Measurements from ENCODE around the gene TLNRD1. TPM values are rescaled to one million over a fixed set of nuclear protein-coding genes. Genes with fewer than 3 reads are reported as not detected.

Gene TLNRD1
- total RNA-seq, 1 experiment from 2014 or later = 24.7 TPM

GRCh38 chr15:81001152-81002008 lies 657 bp downstream of the TLNRD1 start:
- TF ChIP-seq POLR2AphosphoS5 (IDR thresholded peaks at IDR 0.05; ENCODE audit: low read depth, low read length) = no peak; the same call in 1 of the 2 replicates
- no peak for TF ChIP-seq SIN3A (IDR thresholded peaks at IDR 0.05; ENCODE audit: borderline replicate concordance, insufficient read depth, low read depth, low read length)
- TF ChIP-seq, protein P1, sequence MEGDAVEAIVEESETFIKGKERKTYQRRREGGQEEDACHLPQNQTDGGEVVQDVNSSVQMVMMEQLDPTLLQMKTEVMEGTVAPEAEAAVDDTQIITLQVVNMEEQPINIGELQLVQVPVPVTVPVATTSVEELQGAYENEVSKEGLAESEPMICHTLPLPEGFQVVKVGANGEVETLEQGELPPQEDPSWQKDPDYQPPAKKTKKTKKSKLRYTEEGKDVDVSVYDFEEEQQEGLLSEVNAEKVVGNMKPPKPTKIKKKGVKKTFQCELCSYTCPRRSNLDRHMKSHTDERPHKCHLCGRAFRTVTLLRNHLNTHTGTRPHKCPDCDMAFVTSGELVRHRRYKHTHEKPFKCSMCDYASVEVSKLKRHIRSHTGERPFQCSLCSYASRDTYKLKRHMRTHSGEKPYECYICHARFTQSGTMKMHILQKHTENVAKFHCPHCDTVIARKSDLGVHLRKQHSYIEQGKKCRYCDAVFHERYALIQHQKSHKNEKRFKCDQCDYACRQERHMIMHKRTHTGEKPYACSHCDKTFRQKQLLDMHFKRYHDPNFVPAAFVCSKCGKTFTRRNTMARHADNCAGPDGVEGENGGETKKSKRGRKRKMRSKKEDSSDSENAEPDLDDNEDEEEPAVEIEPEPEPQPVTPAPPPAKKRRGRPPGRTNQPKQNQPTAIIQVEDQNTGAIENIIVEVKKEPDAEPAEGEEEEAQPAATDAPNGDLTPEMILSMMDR (IDR thresholded peaks at IDR 0.05) = no peak
- no peak for TF ChIP-seq REST (IDR thresholded peaks at IDR 0.05; ENCODE audit: insufficient read depth in 1 of 2, low read depth in 2 of 2, low read length in 1 of 2)
- TF ChIP-seq TCF7L2 (IDR thresholded peaks at IDR 0.05; ENCODE audit: low read depth, low read length) = no peak
- H3K27ac ChIP-seq (ENCODE audit: low read length) = peak overlapping the region; percentile 96
- BruUV-seq (replicated peaks) = no TSS peak
- CTCF ChIA-PET = interaction anchor here (0.5 kb wide), 1 partner anchor 259 kb away, joined by 3 read pairs; no protein-coding TSS in a partner anchor
- intact Hi-C loops (cut with micrococcal nuclease; ENCODE audit: unreplicated experiment) = no loop called here
- H3K4me3 ChIP-seq (ENCODE audit: low read depth in 2 of 2, low read length in 2 of 2) = peak overlapping the region; percentile 93 to 94
- POLR2A ChIA-PET = no interaction called here
- in situ Hi-C loops (cut with HindIII; ENCODE audit: low pct_unique_long_range_greater_than_20kb, low sequenced_read_pairs) = no loop called here
- peaks cover 33% of the 10 kb centered on the region for H3K4me1 ChIP-seq (ENCODE audit: control insufficient read depth, insufficient read depth, low read length)
- H3K27me3 ChIP-seq (ENCODE audit: control insufficient read depth, insufficient read depth, low read length) = no peaks in the 10 kb centered on the region
- peak; percentile 71 for ATAC-seq
- no peaks in the 10 kb centered on the region for H3K9me3 ChIP-seq (ENCODE audit: control insufficient read depth, insufficient read depth, low read depth, low read length)
- DNase-seq (ENCODE audit: low read depth, low spot score) = no peak
- H3K36me3 ChIP-seq (ENCODE audit: control insufficient read depth, insufficient read depth, low read length) = peaks cover 5% of the 10 kb centered on the region

GRCh38 chr15:81002009-81002330 lies 1.2 kb downstream of the TLNRD1 start:
- CTCF ChIA-PET = no interaction called here
- Histone ChIP-seq H3K4me3 (ENCODE audit: low read depth in 2 of 2, low read length in 2 of 2) (peak overlapping the region; percentile 93 to 94), H3K4me1 (ENCODE audit: control insufficient read depth, insufficient read depth, low read length) (peaks cover 35% of the 10 kb centered on the region), H3K9me3 (ENCODE audit: control insufficient read depth, insufficient read depth, low read depth, low read length) (no peaks in the 10 kb centered on the region), H3K27ac (ENCODE audit: low read length) (peak overlapping the region; percentile 55), H3K27me3 (ENCODE audit: control insufficient read depth, insufficient read depth, low read length) (no peaks in the 10 kb centered on the region), H3K36me3 (ENCODE audit: control insufficient read depth, insufficient read depth, low read length) (peaks cover 5% of the 10 kb centered on the region)
- no peak for DNase-seq (ENCODE audit: low read depth, low spot score)
- in situ Hi-C loops (cut with HindIII; ENCODE audit: low pct_unique_long_range_greater_than_20kb, low sequenced_read_pairs) = no loop called here
- POLR2A ChIA-PET = no interaction called here
- TF ChIP-seq REST (IDR thresholded peaks at IDR 0.05; ENCODE audit: insufficient read depth in 1 of 2, low read depth in 2 of 2, low read length in 1 of 2) (no peak), POLR2AphosphoS5 (IDR thresholded peaks at IDR 0.05; ENCODE audit: low read depth, low read length) (no peak), TCF7L2 (IDR thresholded peaks at IDR 0.05; ENCODE audit: low read depth, low read length) (no peak), SIN3A (IDR thresholded peaks at IDR 0.05; ENCODE audit: borderline replicate concordance, insufficient read depth, low read depth, low read length) (no peak)
- TF ChIP-seq, protein P1 (IDR thresholded peaks at IDR 0.05) = no peak
- intact Hi-C loops (cut with micrococcal nuclease; ENCODE audit: unreplicated experiment) = no loop called here
- ATAC-seq = peak; percentile 24
- no TSS peak for BruUV-seq (replicated peaks)
